Left hindlimb (tissue), 1 donor: ENCODE results near the gene ADGRD1.
A peak's percentile ranks its signal among the peaks of the same experiment; 100 is the strongest.

Source experiments
- DNase-seq: peaks from one replicate; pipeline ENCODE4 v3.0.0-alpha.2; 2018

ADGRD1 gene

DNA sequence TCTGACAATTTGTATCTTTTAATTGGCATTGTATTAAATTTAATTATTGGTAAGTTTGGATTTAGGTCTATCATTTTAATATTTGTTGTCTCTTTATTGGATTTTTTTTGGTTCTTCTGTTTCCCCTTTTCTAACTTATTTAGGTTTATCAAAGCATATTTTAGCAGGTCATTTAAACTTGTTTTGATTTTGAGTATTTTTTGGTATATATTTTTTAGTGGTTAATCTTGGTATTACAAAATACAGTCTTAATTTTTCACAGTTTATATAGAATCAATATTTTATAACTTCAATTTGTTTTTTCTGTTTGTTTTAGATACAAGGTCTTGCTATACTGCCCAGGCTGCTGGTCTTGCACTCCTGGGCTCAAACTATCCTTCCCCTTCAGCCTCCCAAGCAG is 15.5 kb upstream of the ADGRD1 start:
- DNase-seq: no peak

DNA sequence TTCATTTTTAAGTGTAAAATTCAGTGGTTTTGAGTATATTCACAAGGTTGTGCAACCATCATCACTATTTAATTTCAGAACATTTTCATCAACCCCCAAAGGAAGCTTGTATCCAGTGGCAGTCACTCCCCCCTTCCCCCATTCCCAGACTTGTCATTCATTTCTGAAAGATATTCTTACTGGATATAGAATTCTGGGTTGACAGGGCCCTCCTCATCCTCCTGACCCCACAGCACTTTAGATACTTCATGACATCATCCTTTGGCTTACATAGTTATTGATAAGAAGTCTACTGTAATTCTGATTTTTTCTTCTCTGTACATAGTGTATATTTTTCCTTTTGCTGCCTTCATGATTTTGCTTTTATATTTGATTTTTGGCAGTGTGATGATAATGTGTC is 8.8 kb upstream of the ADGRD1 start:
- no peak for DNase-seq

DNA sequence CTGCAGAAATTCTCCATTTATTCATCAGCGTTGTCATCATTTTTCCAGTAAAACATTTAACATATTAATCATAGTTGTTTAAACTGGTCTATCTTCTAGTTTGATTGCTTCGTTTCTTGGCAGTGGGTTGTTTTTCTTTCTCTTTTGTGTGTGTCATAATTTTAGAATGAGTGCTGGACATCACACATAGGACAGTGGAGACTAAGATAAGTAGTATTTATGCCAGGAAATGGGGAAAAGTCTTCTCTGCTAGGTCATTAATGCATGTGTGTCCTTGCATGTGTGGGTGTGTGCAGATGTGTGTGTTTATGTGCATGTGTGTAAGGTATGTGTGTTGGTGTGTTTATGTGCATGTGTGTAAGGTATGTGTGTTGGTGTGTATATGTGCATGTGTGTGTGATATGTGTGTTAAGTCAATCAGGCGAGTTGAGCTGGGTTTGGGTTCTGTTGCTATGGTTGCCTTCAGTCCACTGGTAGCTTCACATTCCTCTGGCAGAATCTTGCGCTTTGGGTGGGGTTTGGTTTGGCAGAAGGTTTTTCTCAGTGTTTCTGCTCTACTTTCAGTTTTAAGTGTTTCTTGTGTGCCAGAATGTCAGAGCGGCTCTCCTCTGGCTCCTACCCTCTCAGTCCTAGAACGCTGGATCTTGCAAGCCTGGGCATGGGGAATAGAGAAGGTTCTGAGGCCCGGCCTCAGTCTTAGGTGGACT is 7.8 kb upstream of the ADGRD1 start:
- DNase-seq: peak; percentile 78

DNA sequence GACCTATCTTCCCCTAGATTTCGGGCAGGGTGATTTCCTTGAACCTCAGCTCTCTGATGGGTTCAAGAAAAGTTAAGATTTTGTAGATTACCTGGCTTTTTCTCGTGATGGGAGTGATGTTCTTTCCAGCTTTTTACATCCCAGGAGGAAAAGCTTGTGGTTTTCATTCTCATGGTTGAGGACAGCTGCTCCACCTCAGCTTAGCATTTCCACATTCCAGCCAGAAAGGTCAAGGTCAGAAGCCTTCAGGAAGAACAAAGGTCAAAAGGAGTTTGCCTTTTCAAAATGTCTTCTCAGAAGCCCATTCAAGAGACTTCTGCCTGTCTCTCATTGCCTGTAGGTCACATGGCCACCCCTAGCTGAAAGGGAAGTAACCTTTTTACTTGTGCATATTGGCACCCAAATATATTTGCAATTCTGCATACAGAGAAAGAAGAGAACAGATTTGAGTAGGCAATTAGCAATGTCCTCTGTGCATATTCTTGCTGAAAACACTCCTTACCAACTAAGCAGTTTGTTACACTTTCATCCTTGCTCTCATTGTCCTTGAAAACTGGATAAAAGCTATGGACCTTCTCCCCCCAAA is 6.6 kb upstream of the ADGRD1 start:
- no peak for DNase-seq

DNA sequence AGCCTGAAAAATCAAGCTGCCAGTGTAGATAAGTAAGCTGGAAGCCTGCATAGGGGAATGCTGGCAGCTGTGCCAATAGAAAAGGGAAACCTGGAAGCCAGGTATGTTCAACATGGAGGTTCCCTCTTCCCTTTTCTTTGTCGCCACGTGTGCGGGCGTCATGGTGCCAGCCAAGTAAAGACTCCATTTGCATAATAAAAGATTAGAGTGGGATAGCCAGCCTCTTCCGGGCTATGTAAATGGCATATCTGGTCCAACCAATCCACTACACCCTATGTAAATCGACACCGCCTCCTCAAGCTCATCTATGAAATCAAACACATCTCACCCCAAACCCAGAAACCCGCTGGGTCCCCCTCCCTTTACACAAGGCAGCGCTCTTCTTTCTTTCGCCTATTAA is 5.6 kb upstream of the ADGRD1 start:
- DNase-seq: no peak

DNA sequence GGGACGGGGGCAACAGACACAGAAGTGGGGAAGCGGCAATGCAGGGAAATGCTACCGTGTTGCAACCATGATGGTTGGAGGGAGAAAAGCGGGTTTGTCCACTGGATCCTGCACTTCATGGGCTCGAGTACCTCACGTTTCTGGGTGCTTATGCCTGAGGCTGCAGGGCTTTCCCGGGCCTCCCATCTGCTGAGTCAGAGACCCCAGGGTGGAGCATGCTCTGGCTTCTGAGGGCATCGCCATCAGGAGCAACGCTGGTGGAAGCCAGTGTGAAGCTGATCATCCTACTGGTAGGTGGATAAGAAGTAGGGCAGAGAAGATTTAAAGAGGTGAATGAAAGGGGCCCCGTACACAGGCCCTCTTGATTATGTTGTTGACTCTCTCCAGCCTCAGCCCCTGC is 5.0 kb upstream of the ADGRD1 start:
- no peak for DNase-seq

DNA sequence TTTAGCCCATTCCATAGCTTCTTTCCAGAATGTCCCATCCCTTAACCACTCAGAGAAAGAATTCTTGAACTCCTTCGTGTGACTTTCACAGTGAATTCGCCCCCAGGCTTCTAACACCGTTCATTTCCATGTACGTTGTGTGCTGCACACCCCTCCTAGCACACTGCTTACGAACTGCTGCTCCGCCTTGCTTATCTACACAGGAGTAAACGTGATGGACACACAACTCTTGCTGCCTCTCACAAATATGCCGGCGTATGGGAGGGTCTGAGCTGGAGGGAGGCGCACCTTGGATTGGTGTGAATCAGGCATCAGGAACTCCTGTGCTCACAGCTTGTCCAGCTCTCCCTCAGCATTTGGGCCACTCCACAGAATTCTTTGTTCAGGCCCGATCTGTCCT is 3.9 kb upstream of the ADGRD1 start:
- DNase-seq: no peak

DNA sequence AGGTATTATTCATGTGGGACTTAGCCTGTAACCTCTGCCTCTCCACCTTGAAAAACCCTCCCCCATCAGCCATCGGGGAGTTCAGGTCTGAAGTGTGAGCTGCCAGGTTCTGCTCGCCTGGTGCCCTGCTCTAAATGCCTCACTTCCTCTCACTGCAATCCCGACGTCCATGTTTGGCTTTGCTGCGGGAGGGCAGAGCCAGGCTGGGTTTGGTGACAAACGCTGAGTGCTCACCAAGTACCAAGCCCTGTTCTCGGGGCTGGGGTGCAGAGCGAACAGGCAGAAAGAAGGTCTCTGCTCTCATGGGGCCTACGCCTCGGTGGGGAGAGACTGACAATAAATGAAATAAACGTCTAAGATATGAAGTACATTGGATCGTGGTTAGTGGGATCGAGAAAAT is 2.1 kb upstream of the ADGRD1 start:
- DNase-seq: no peak

DNA sequence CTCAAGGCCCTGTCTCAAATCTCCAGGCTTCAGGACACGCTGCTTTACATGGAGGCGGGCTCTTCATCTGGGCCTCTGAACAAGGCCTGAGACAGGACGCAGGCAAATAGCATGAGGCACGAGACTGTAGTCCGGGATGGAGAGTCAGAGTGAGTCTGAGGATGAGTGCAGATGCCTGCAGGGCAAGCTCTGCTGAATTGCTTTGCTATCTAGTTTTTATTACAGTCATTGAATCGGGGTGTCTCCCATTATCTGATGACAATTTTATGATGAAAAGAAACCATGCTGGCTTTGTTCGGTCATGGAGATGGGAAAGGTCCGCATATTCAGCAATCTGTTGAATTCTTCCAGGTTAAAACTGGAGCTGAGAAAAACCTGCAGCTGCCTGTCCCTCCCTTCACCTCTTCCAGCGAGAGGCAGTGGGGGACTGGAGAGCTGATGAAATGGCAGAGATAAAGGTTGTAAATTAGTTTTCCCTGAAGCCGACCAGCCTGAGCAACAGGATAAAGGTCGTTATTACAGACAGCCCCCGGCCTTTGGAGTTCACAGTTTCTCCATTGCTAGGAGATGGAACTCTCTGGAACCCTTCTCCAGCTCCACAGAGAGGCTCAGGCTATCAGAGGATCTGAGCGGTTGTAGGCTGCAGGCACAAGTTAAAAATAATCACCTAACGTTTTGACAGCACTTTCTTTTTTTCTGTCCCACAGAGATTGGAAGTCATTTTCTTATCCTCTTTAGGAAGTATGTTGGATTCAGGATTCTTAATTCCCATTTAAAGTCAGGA is 1.3 kb upstream of the ADGRD1 start:
- DNase-seq: no peak

DNA sequence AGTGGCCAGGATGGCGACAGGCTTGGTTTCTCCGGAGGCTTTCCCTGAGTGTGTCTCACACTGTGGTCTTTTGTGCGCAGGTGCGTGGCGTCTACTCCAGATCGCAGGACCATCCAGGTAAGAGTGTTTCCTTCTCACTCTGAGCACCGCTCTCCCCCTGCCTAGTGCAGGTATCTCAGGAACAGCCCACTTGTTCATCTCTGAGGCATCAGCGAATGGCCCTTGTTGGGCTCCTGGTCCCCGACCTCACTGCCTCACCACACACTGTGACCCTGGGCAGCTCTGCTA is 781 bp downstream of the ADGRD1 start:
- DNase-seq: no peak

DNA sequence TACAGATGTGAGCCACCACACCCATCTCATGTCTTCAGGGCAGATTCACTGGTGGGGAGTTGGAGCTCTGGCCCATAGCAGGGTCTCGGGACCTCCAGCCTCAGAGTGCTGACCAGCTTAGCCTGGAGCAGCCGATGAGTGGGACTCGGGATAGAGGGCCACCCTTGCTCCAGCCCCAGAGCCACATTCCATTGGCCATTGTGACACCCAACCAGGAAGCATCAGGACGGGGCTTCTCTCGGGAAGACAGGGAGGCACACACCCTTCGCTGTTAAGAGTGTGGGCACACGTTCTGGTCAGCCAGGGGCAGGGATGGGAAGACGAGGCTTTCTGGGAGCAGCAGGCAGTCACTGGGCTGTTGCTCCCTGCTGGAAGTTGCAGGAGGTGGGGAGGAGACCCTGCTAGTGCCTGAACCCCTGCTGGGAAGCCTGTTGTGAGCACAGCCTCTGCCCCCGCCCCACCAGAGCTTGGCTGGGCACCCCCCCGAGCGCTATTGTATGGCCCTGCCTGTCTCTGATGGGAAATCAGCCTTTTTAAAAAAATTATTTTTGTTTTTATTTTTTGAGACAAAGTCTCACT is 1.6 kb downstream of the ADGRD1 start:
- DNase-seq: no peak

DNA sequence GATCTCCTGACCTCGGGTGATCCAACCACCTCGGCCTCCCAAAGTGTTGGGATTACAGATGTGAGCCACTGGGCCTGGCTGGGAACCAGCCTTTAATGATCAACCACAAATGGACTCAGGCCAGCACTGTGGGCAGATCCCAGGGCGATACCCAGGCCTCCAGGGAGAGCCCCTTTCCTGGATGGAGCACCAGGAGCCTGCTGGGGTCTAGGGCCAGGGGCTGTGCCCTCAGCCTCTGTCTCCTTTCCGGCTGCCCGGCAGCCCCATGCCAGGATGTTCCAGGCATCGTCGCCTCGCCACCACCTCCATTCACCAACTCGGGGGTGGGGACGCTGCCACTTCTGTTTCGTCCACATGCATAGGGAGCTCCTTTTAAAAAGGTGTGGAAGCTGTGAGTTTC is 2.3 kb downstream of the ADGRD1 start:
- DNase-seq: no peak

DNA sequence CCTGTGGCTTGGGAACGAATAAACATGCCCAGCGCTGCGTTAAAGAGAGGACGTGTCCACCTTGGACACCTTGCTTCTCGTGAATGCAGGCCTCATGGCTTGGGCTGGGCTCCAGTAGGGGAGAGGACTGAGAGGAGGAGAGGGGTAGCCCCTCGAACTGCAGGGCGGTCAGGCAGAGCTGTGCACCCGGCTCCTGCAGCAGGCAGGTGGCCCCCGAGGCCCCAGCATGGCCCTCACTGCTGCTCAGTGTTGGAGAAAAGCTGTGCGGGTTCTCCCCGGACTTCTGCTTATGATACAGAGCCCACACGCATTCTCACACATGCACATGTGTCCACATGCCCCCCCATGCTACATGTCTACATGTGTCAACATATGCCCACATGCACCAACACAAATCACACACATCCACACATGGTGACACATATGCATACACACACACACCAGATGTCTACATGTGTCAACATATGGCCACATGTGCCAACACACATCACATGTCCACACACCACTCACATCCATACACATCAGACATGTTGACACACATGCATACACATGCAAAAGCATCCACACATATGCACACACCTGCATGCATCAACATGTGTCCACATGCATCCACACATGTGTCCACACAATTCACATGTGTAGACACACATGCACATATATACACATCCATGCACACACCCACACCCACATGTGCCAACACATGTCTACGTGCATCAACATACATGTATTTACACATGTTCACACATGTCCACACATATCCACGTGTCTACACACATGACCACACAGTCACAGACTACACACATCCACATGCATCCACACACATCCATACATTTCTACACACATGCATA is 3.0 kb downstream of the ADGRD1 start:
- no peak for DNase-seq

DNA sequence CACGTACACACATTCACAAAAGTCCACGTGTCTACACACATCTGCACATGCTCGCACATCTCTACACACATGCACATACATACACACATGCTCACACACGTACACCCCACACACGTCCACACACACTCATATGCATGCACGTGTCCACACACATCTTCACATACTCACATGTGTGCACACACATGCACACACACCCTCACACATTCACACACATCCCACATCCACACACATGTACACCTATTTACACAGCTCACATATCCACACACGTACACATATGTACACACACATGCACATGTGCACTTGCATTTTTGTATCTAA is 3.6 kb downstream of the ADGRD1 start:
- no peak for DNase-seq

DNA sequence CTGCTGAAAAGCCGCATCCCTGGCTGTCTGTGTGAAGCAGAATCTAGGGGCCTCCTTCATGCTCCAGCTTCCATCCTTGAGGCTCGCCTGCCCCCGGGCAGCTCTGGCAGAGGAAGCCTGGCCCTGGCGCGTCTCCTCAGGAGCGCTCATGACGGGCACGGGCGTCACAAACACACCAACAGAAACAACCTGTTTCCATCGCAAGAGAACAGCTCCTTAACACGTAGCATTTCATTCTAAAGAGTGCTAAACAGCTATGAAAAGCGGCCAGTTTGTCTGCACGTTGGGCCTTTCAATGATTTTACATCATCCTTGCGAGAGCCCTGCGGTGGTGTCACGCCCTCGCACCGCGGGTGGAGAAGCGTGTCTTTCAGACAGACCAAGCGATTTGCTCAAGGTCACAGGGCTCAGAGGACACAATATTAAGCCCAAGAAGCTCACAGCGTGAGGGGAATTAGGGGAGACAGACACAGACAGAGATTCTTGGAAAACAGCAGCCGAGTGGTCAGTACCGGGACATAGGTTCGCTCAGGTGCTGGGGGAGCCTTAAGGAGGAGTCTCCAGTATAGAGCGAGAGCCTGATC is 4.9 kb downstream of the ADGRD1 start:
- no peak for DNase-seq

DNA sequence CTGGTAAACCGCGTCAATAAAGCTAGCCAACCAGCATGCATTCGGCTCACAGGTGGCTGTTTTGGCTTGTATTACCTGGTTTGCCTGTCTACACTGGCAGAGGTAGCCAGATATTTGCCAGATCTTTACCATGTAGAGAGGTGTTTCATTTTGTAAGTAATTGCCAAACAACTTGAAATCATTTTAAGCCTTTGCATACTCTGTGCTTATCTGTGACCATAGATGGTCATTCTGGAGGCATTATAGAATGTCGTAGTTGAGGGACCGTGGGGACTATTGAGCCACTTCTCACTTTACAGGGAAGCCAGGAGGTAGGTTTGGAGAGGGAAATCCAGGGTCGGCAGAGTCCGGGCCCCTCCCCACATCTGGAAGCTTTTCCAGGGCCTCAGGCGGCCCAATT is 5.9 kb downstream of the ADGRD1 start:
- no peak for DNase-seq

DNA sequence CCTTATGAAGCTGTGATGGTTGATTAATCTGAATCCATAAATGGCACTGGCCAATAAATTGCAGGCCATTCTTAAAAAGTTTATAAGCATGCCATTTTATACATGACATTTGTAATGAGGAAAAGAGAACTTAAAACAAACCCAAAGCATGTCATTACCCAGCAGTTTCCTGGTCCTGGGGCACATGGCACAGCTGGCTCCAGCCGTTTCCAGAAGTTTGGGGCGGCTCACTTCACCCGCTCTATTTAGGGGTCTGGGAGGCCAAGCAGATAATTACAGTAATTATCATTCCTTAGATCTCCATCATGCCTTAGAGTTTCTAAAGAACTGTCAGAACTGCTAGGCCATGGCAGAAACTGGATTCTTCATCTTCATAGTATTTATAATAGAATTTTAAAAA is 6.4 kb downstream of the ADGRD1 start:
- DNase-seq: no peak

DNA sequence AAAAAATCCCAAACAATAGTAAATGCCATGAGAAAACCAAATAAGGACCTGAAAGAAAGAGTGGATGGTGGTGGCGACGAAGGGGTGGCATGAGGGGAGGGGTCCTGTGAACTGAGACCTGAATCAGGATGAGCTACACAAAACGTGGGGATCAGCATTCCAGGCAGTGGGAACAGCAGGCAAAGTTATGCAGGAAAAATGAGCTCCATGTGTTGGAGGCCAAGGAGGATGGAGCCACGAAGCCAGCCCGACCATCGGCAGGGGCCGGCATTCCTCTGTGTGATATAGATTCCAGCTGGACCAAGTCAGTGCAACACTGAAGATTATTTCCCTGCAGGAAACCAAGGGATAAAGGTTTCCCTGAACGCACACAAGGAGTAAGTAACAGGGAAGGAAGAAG is 7.1 kb downstream of the ADGRD1 start:
- DNase-seq: no peak

DNA sequence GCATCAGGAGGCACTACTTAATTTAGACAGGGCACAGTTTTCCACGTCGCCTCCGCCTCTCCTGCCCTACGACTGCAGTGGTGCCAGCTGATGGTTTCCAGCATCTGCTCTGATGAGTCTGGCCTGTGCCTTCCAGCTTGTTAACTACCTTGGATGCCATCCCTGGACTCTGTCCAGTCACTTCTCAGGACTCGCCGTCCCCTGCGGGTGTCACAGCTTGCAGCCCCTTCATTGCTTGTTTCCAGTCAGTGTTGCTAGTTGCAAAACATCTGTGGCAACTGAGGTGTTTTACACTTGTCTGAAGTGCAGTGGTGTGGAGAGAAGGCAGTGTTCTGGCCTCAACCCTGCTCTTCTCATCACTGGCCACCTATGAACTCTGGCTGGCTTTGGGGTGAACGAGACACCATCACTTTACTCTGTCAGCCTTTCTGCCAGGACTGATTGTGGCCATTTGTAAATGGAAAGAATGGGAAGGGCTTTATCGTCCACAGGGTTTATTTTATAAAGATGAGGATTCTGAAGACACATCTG is 8.3 kb downstream of the ADGRD1 start:
- DNase-seq: no peak

DNA sequence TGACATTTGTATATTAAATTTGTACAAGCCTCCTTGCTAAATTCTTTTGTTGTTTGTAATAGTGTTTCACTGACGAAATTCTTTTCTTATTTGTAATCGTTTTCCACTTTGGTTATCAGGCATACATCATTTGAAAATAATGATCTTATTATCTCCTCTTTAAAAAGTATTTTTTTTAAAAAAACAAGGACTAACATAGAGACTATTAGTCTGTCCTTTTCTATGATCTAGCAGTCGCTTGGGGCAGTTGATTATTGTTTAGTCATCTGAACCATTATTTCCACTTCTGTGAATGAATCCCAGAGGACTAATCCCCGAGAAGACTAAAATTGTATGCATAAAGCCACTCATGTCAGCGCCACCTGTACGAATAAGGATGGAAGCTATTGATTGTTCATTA is 11.5 kb downstream of the ADGRD1 start:
- no peak for DNase-seq

DNA sequence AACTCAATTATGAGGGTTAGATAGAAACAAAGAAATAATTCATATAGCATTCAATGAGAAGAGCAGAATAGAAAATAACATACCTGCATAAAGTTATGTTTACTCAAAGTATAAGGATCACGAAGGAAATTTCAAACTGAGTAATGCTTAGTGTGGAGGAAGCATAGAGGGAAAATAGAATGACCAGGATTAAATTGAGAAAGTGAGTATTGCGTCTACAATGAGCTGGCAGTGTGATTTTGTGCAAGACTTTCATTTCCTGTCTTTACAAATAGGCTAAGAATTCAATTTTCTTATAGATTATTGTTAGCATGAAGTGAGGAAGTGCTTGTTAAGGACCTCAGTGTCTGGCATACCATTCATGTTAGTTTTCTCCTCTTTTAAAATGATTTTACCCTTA is 12.0 kb downstream of the ADGRD1 start:
- DNase-seq: no peak

DNA sequence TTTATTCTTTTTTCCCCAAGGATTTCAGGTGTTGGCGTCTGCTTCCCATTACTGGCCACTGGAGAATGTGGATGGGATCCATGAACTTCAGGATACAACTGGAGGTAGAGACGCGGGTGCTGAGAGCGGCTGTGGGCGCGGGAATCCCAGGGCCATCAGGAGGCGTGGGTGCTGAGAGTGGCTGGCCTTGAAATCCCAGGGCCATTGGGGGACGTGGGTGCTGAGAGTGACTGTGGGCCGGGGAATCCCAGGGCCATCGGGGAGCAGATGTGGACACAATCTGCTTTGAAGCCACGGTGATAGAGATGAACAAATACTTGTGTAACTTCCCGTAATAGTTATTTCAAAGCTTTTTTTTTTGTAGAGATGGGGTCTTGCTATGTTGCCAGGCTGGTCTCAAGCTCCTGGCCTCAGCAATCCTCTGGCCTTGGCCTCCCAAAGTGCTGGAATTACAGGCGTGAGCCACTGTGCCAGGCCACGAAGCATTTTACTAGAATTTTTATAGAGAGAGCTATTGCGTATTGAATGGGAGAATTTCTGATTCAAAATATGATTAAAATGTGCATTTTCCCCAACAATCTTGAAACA is 12.8 kb downstream of the ADGRD1 start:
- DNase-seq: no peak
